SK-N-SH (cell line): Measurements from ENCODE around the gene DDX4.

Source experiments
- EP300 ChIP-seq, 2 experiments: IDR thresholded peaks; 2 replicates each; pipeline versions ENCODE4 v1.4.0 to v1.6.1; 2012; ENCODE audit warnings: borderline replicate concordance in 1 of 2, low read depth in 1 of 2, low read length in 1 of 2
- FOSL2 ChIP-seq: IDR thresholded peaks from 2 replicates; pipeline ENCODE4 v1.4.0; 2012; ENCODE audit warnings: low read depth, mild to moderate bottlenecking, moderate library complexity, borderline replicate concordance
- RFX5 ChIP-seq: IDR thresholded peaks from 2 replicates; pipeline ENCODE4 v1.6.1; 2012; ENCODE audit warnings: mild to moderate bottlenecking, improper control_type of control experiment, low read length
- TF ChIP-seq, protein P1 (sequence below): fragments of 200-600 bp; sonication (generic); IDR thresholded peaks from 2 replicates; pipeline ENCODE4 v1.6.1; 2017; ENCODE audit warnings: antibody characterized with exemption, mild to moderate bottlenecking, moderate library complexity
- TF ChIP-seq, protein P2 (sequence below): IDR thresholded peaks from 2 replicates; pipeline ENCODE4 v1.4.0; 2012; ENCODE audit warnings: low read depth

DNA sequence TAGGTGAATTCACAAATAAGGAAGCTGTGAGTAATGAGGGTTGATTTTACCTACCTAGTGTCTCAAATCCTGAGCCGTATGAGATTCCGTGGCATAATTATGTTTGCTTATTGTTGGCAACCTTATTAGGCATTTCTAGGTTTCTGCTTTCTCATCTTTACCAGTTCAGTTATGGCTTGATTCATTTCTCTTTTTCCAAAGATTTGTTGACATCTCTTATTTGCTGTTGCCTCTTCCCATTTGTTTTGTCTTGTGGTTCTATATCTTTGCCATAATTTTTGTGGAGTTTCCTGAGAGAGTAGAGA lies 113.8 kb downstream of the DDX4 start:
- TF ChIP-seq EP300 (IDR thresholded peaks at IDR 0.05; ENCODE audit: borderline replicate concordance in 1 of 2, low read depth in 1 of 2, low read length in 1 of 2) (no peak), FOSL2 (no peak), RFX5 (no peak)
- TF ChIP-seq, protein P1, sequence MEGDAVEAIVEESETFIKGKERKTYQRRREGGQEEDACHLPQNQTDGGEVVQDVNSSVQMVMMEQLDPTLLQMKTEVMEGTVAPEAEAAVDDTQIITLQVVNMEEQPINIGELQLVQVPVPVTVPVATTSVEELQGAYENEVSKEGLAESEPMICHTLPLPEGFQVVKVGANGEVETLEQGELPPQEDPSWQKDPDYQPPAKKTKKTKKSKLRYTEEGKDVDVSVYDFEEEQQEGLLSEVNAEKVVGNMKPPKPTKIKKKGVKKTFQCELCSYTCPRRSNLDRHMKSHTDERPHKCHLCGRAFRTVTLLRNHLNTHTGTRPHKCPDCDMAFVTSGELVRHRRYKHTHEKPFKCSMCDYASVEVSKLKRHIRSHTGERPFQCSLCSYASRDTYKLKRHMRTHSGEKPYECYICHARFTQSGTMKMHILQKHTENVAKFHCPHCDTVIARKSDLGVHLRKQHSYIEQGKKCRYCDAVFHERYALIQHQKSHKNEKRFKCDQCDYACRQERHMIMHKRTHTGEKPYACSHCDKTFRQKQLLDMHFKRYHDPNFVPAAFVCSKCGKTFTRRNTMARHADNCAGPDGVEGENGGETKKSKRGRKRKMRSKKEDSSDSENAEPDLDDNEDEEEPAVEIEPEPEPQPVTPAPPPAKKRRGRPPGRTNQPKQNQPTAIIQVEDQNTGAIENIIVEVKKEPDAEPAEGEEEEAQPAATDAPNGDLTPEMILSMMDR, result no peak
- TF ChIP-seq, protein P2, sequence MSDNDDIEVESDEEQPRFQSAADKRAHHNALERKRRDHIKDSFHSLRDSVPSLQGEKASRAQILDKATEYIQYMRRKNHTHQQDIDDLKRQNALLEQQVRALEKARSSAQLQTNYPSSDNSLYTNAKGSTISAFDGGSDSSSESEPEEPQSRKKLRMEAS, result no peak
